Cortex of kidney (tissue), 1 donor: Measurements from ENCODE around the gene GNLY.
"Not testable (repeated sequence)": the region's sequence is repeated elsewhere in the genome, so short reads cannot be mapped to it uniquely, and the experiment has no call there.

Experiments used
- DNase-seq: peaks from one replicate; lab custom pipeline; 2025; lab: John Stamatoyannopoulos, UW

Gene GNLY

DNA sequence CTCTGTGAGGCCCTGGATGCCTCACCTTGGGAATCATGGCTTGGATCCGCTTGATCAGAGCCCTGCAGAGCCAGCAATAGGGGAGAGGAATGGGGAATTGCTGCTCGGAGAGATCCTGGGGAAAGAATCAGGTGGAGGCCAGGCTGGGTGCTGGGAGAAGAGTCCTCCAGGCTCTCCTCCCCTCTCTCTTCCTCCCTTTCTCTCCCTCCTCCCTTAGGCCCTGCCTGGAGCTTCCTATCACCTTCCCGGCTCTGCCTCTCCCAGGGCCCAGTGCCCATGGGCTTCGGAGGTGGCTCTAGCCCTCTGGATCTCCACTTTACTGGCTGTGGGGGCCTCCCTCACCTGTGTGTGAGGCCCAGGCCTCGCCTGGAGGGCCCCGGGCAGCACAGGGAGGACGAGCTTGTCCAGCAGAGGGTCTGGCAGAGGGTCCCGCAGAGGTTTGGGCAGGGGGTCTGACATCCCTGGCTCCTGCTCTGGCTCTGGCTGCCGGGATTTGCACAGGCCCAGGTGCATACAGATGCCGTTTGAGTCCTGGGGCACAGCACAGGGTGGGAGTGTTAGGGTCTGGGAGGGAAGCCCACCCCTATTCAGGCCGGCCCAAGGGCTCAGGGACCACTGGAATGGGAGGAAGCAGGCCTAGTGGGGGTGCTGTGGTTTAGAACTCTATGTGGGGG lies 28.8 kb upstream of the GNLY start:
- no peak for DNase-seq

GRCh38 chr2:85666016-85666415 lies 28.1 kb upstream of the GNLY start:
- DNase-seq = no peak

DNA sequence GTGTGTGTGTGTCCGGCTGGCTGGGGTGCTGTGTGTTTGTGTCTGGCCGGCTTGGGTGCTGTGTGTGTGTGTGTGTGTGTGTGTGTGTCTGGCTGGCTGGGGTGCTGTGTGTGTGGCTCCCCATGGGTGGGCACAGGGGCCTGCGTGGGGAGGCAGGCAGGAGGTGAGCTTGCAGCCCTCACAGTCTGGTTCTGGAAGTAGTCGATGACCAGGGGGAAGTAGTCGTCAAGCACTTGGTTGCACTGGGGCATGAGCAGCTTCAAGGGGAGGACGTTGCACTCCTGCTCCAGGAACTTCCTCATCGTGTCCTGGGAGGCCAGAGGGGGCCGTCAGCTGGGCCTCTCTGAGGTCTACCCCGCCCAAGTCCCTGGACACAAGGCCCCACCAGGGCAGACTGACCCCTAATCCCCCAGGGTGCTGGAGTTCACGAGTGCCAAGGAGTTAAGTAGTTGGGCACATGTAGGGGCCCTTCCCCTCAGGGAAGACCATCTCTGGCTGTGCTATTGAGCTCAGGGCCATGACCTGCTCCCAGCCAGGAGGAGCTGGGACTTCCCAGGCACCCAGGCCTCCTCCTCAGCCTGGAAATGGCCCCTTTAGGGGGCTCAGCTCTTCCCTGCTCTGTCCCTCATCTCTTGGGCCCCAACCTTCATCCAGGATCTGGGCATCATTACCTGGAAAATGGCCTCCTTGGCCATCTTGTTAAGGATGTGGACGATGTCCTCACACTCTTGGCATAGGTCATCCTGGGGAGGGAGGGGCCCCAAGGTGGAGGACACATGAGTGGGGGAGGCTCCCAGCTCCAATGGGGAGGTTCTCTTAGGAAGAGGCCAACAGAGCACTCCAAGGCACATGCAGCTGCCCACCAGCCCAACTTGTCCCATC lies 27.5 kb upstream of the GNLY start:
- DNase-seq = no peak

DNA sequence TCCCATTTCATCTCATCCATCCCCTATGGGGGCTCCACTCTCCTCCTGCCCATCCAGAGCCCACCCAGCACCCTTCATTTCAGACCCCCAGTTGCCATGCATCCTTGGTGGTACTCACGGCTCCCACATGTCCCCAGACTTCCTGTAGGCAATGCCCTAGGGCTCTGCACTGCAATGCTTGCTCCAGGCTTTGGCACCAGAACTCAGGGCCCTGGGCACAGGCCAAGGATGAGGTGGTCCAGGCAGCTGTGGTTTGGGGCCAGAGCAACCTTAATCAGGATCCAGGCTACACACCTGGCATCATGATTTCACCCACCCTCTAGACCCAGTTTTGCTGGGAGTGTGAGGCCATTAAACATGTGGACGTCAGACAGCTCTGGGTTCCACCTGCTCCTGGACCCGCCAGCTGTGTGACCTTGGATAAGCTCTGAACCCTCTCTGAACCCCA lies 26.6 kb upstream of the GNLY start:
- DNase-seq = no peak

- no peak for DNase-seq
These were observed 25.9 kb upstream of the GNLY start, which contains the start of gene SFTPB for GRCh38 chr2:85668009-85668856. TSS of gene SFTPB (minus strand) at chr2:85668199. CDS start at chr2:85668183, 16 bp downstream.

- no peak for DNase-seq
These were observed 25.4 kb upstream of the GNLY start for GRCh38 chr2:85668857-85669142.

DNA sequence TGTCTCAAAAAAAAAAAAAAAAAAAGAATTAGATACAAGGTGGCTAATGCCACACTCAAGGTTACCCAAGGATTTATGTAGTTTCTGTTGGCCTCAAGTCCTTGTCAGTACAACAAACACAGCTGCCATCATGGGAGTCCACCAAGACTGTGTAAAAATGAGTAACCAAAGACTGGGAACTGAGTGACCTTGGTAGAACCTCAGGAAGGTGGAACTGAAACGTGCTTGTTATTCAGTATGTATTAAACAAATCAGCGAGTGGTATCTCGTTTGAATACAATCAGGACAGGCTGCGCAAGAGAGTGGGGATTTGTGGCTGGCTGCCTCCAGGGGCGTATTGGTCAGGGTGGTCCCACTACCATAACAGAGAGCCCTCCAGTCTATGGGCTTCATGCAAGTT lies 24.6 kb upstream of the GNLY start:
- DNase-seq = no peak

- DNase-seq = not testable (repeated sequence)
These were observed 23.7 kb upstream of the GNLY start for GRCh38 chr2:85670416-85670815.

GRCh38 chr2:85672456-85672855 lies 21.7 kb upstream of the GNLY start:
- DNase-seq = no peak

- DNase-seq = no peak
These were observed 20.3 kb upstream of the GNLY start for GRCh38 chr2:85673716-85674375.

- DNase-seq = no peak
These were observed 19.7 kb upstream of the GNLY start for GRCh38 chr2:85674417-85674816.

DNA sequence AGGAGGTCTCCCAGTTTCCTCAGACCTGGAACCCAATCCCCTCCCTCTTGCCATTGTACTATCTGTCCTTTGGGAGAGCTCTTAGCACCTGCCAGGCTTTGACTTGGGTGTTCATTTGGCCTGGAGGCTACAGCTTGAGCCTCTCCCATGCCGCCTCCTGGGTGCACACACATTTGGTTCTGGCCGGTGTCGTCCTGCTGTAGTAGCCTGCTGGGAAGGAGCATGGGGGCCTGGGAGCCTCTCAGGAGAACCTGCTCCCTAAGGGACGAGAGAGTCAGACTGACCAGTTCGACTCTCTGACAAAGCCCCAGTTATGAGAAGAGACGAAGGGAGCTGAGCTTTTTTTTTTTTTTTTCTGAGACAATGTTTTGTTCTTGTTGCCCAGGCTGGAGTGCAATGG lies 18.7 kb upstream of the GNLY start:
- no peak for DNase-seq

DNA sequence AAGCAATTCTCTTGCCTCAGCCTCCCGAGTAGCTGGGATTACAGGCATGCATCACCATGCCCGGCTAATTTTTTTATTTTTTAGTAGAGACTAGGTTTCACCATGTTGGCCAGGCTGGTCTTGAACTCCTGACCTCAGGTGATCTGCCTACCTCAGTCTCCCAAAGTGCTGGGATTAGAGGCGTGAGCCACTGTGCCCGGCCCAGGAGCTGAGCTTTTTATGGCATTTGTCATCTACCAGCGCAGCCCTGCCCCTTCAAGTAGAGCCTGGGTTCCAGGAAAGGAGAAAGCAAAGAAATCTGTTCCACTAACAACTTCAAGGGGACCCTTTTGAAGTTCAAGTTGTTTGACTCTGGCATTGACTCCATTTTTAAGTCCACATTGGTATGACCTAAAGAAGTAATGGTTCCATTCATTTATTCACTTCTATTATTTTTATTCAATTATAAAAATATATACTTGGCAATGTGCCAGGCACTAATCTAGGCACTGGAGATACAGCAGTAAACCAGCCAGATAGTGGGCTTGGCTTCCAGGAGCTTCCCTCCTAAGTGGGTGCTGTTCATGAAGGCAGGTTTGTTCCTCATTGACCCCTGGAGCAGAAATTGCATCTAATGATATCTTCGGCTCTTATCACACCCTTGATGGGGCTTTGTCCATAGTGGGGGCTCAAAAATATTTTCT lies 18.2 kb upstream of the GNLY start:
- DNase-seq = no peak

GRCh38 chr2:85678377-85678776 lies 15.8 kb upstream of the GNLY start:
- no peak for DNase-seq

- DNase-seq = no peak
These were observed 15.1 kb upstream of the GNLY start for GRCh38 chr2:85678794-85679672.

- DNase-seq = no peak
These were observed 13.3 kb upstream of the GNLY start for GRCh38 chr2:85680707-85681371.

- DNase-seq = no peak
These were observed 12.8 kb upstream of the GNLY start for GRCh38 chr2:85681372-85681763.

- no peak for DNase-seq
These were observed 12.4 kb upstream of the GNLY start for GRCh38 chr2:85681776-85682175.

- DNase-seq = no peak
These were observed 11.8 kb upstream of the GNLY start for GRCh38 chr2:85682378-85682777.

GRCh38 chr2:85684380-85684779 lies 9.8 kb upstream of the GNLY start:
- DNase-seq = no peak
